Activated B cell treated with CpG ODN at 0.5 μM for 24 hours (primary cell): ENCODE measurements around the gene PRRG2. TPM values are rescaled to one million over a fixed set of nuclear protein-coding genes. Genes with fewer than 3 reads are reported as not detected.
A peak's percentile ranks its signal among the peaks of the same experiment; 100 is the strongest.

ENCODE experiments used
- ATAC-seq: fragments of 200-7000 bp; cut with Tn5 transposase; one replicate; pipeline ENCODE4 v1.10.0; 2021; ENCODE audit warnings: low read depth, mild to moderate bottlenecking, moderate library complexity
- CTCF ChIA-PET: fragments of 350-600 bp; sonication (Branson Sonifier 250); formaldehyde crosslinking; loops from one replicate; lab custom pipeline; 2021; ENCODE audit warnings: antibody characterized with exemption; lab: Charles Lee
- POLR2A ChIA-PET: fragments of 350-600 bp; sonication (Branson Sonifier 250); formaldehyde crosslinking; loops from one replicate; lab custom pipeline; 2021; ENCODE audit warnings: antibody characterized with exemption; lab: Charles Lee
- DNase-seq: peaks from one replicate; pipeline ENCODE4 v3.0.0; 2022
- H3K27ac Mint-ChIP-seq: one replicate; pipeline ENCODE4 v1.8.0; 2020; ENCODE audit warnings: mixed read lengths
- H3K27me3 Mint-ChIP-seq: one replicate; pipeline ENCODE4 v1.8.0; 2021; ENCODE audit warnings: mixed read lengths
- H3K36me3 Mint-ChIP-seq: one replicate; pipeline ENCODE4 v1.8.0; 2021; ENCODE audit warnings: low read depth, mixed read lengths
- H3K4me1 Mint-ChIP-seq: one replicate; pipeline ENCODE4 v1.8.0; 2021; ENCODE audit warnings: mixed read lengths
- H3K4me3 Mint-ChIP-seq: one replicate; pipeline ENCODE4 v1.8.0; 2020; ENCODE audit warnings: mild to moderate bottlenecking, mixed read lengths
- H3K9me3 Mint-ChIP-seq: one replicate; pipeline ENCODE4 v1.8.0; 2020; ENCODE audit warnings: mixed read lengths
- CTCF ChIP-seq: fragments of 200-600 bp; IDR thresholded peaks from one replicate; pipeline ENCODE4 v1.8.0; 2022; ENCODE audit warnings: antibody characterized with exemption, mild to moderate bottlenecking
- intact Hi-C: fragments of 100-400 bp; cut with micrococcal nuclease; formaldehyde crosslinking; loops from one replicate; pipeline ENCODE4 v1.15.1; 2024
- total RNA-seq: library from RNA; stranded (reverse); gene quantifications from 2 replicates; pipeline ENCODE4 v1.2.3, GENCODE V29; 2022

The PRRG2 gene
- total RNA-seq, 1 donor from 2014 or later, result 1.8 TPM

DNA sequence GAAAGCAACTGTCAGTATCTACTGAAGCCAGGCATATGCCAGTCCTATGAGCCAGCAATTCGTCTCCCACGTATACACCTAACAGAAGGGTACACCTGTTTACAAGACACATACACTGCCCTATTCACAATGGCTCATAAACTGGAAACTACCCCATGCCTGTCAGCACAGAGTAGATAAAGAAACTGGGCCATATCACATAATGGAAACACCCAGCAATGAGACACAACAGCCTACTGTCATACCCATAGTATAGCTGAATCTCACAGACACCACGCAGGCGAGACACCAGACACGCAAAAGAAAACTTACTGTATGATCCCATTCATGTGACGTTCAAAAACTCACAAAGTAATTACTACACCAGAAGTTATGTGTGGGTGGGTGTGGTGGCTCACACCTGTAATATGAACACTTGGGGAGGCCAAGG lies 16.5 kb upstream of the PRRG2 start:
- Mint-ChIP-seq H3K4me3 (no peak overlapping the region), H3K4me1 (peaks cover 54% of the 10 kb centered on the region), H3K36me3 (peaks cover 17% of the 10 kb centered on the region), H3K27me3 (no peaks in the 10 kb centered on the region), H3K27ac (no peak overlapping the region), H3K9me3 (no peaks in the 10 kb centered on the region)
- ChIA-PET CTCF (interaction anchor here (1.5 kb wide), 1 partner anchor 18 kb away, joined by 6 read pairs; no protein-coding TSS in a partner anchor), POLR2A (interaction anchor here (0.6 kb wide), 1 partner anchor 268 kb away, joined by 3 read pairs; no protein-coding TSS in a partner anchor)
- no peak for DNase-seq
- no peak for TF ChIP-seq CTCF
- intact Hi-C loops, result no loop called here
- no peak for ATAC-seq

DNA sequence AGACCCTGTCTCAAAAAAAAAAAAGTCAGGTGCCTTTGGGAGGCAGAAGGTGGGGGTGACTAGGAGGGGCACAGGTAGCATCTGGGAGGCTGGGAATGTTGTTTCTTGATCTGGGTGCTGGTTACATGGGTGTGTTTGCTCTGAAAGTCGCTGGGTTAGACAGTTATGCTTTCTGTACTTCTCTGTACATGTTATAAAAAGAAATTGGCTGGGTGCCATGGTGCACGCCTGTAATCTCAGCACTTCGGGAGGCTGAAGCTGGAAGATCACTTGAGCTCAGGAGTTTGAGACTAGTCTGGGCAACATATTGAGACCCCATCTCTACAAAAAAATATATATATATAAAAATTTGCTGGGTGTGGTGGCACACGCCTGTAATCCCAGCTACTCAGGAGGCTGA lies 15.9 kb upstream of the PRRG2 start:
- DNase-seq (no peak), ATAC-seq (no peak)
- Mint-ChIP-seq H3K4me3 (no peak overlapping the region), H3K27me3 (no peaks in the 10 kb centered on the region), H3K4me1 (peaks cover 54% of the 10 kb centered on the region), H3K9me3 (no peaks in the 10 kb centered on the region), H3K27ac (no peak overlapping the region), H3K36me3 (peaks cover 11% of the 10 kb centered on the region)
- TF ChIP-seq CTCF, result no peak
- CTCF ChIA-PET, result interaction anchor here (1.1 to 1.5 kb wide), 2 partner anchors 8 to 18 kb away, joined by 3 to 6 read pairs; no protein-coding TSS in a partner anchor
- POLR2A ChIA-PET, result interaction anchor here (0.6 kb wide), 1 partner anchor 269 kb away, joined by 3 read pairs; no protein-coding TSS in a partner anchor
- intact Hi-C loops, result no loop called here

DNA sequence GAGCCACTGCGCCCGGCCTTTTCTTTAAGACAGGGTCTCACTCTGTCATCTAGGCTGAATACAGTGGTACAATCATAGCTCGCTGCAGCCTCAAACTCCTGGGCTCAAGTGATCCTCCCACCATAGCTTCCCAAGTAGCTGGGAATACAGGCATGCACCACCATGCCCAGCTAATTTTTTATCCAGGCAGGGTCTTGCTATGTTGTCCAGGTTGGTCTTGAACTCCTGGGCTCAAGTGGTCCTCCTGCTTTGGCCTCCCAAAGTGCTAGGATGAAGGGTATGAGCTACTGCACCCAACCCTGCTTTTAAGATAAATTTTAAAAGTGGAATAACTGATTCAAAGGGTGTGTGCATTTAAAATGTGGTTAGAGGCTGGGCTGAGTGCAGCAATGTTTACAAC lies 14.8 kb upstream of the PRRG2 start:
- no peak overlapping the region for H3K27ac Mint-ChIP-seq
- ChIA-PET CTCF (interaction anchor here (0.6 to 1.1 kb wide), 2 partner anchors 9 to 20 kb away, joined by 3 read pairs; no protein-coding TSS in a partner anchor), POLR2A (interaction anchor here (0.6 to 1.1 kb wide), 3 partner anchors 57 to 369 kb away, joined by 3 to 4 read pairs (median 4); partner anchors contain the start of gene RPL13A)
- no peak for ATAC-seq
- H3K4me1 Mint-ChIP-seq, result peaks cover 51% of the 10 kb centered on the region
- no peak for TF ChIP-seq CTCF
- H3K36me3 Mint-ChIP-seq, result peaks cover 11% of the 10 kb centered on the region
- DNase-seq, result no peak
- H3K4me3 Mint-ChIP-seq, result no peak overlapping the region
- intact Hi-C loops, result no loop called here
- no peaks in the 10 kb centered on the region for H3K9me3 Mint-ChIP-seq
- H3K27me3 Mint-ChIP-seq, result no peaks in the 10 kb centered on the region

GRCh38 chr19:49567861-49568441 lies 13.2 kb upstream of the PRRG2 start:
- Mint-ChIP-seq H3K4me1 (peaks cover 45% of the 10 kb centered on the region), H3K36me3 (peaks cover 9% of the 10 kb centered on the region), H3K27me3 (no peaks in the 10 kb centered on the region), H3K27ac (peak overlapping the region; percentile 79), H3K9me3 (no peaks in the 10 kb centered on the region), H3K4me3 (no peak overlapping the region)
- ChIA-PET CTCF (interaction anchor here (1.2 to 4.1 kb wide), 2 partner anchors 21 to 109 kb away, joined by 6 to 25 read pairs; partner anchors contain the start of gene PRMT1), POLR2A (no interaction called here)
- TF ChIP-seq CTCF, result no peak
- no peak for DNase-seq
- peak; percentile 38 for ATAC-seq
- intact Hi-C loops, result no loop called here
